Rectal smooth muscle tissue (tissue), 1 donor: ENCODE data around the gene NEURL1.

Source experiments
- H3K27ac ChIP-seq: one replicate; pipeline ENCODE4 v1.7.0; 2013; ENCODE audit warnings: low read depth, low read length, inconsistent platforms
- H3K27me3 ChIP-seq: one replicate; pipeline ENCODE4 v1.7.0; 2013; ENCODE audit warnings: low read length; ENCODE audit not compliant: control insufficient read depth, insufficient read depth
- H3K36me3 ChIP-seq: one replicate; pipeline ENCODE4 v1.7.0; 2013; ENCODE audit warnings: low read length; ENCODE audit not compliant: control insufficient read depth, insufficient read depth
- H3K4me1 ChIP-seq: one replicate; pipeline ENCODE4 v1.7.0; 2013; ENCODE audit warnings: low read length; ENCODE audit not compliant: control insufficient read depth, insufficient read depth
- H3K4me3 ChIP-seq: one replicate; pipeline ENCODE4 v1.7.0; 2013; ENCODE audit warnings: low read length
- H3K9ac ChIP-seq: one replicate; pipeline ENCODE4 v1.7.0; 2013; ENCODE audit warnings: low read length

Gene NEURL1

DNA sequence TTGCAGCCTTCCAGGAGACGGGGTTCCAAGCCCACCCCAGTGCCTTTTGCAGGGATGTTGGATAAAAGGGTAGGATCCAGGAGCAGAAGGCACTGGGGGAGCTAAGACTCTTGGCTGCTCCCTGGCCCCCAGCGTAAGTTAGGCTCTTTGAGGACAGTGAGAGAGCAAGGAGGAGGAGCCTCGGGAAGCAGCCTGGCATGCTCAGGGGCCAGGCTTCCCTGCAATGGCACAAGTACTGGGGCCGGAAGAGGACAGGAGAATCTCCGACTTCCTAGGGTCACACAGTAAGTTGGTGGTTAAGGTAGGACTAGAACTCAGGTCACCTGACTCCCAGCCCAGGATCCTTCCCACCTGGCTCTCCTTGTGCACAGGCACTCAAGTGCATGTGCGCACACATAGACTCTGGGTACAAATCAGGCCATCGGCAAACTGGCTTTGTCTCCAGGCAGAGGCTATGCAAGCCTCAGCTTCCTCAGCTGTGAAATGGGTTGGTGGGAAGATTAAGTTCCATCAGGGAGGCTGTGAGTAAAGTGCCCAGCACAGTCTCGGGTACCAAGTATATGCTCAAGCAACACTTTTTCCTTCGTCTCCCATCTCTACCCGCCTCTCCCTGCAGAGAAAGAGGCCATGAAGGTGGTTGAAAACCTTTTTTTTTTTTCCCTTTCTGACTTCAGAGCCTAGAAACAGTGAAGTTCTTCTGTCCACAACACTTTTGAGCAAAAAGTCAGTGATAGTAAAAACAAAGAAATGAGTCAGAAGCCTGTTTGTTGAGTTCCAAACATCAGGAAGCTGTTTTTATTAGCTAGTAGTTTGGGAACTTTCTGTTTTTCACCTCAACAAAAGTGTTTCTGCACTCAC, 79.1 kb downstream of the NEURL1 start:
- Histone ChIP-seq H3K27me3 (no peaks in the 10 kb centered on the region), H3K4me1 (peaks cover 7% of the 10 kb centered on the region), H3K27ac (no peak overlapping the region), H3K4me3 (no peak overlapping the region), H3K9ac (no peak overlapping the region), H3K36me3 (no peaks in the 10 kb centered on the region)

GRCh38 chr10:103573205-103573487, 79.6 kb downstream of the NEURL1 start:
- Histone ChIP-seq H3K4me3 (no peak overlapping the region), H3K9ac (no peak overlapping the region), H3K4me1 (peaks cover 7% of the 10 kb centered on the region), H3K27ac (no peak overlapping the region), H3K36me3 (no peaks in the 10 kb centered on the region), H3K27me3 (no peaks in the 10 kb centered on the region)

- Histone ChIP-seq H3K36me3 (no peaks in the 10 kb centered on the region), H3K27ac (no peak overlapping the region), H3K9ac (no peak overlapping the region), H3K4me3 (no peak overlapping the region), H3K27me3 (no peaks in the 10 kb centered on the region), H3K4me1 (peaks cover 7% of the 10 kb centered on the region)
These were observed 80.9 kb downstream of the NEURL1 start for GRCh38 chr10:103574097-103575061.

DNA sequence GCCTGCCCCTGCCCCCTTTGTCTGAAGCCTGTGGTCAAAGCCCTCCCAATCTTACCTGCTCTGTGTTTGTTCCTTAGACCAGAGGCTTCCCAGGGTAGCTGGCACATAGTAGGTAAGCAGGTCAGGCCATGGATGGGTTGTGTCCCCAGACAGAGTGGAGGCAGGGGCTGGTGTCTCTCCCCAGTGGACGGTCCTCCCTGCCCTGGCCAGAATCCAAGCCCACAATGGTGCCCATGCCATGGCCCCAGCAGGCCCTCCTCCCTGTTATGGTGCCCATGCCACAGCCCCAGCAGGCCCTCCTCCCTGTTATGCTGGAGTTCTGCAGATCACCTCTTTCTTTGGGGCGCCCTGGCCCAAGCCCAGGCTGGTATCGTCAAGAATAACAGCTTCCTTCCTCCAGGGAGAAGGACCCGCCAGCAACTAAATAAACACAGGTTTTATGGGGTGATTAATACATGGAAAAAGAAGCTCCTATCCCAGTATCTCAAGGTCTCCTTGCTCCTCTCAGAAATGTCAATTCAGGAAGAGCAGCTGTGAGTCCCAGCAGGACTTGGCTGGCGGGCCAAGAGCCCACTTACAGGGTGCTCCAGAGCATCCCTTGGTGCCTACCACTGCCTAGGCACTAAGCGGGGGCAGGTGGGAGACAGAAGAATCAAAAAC, 82.0 kb downstream of the NEURL1 start:
- Histone ChIP-seq H3K9ac (no peak overlapping the region), H3K36me3 (no peaks in the 10 kb centered on the region), H3K27ac (no peak overlapping the region), H3K4me3 (no peak overlapping the region), H3K4me1 (peaks cover 7% of the 10 kb centered on the region), H3K27me3 (no peaks in the 10 kb centered on the region)

GRCh38 chr10:103576076-103576471, 82.6 kb downstream of the NEURL1 start:
- no peak overlapping the region for H3K27ac ChIP-seq
- H3K4me3 ChIP-seq: no peak overlapping the region
- no peak overlapping the region for H3K9ac ChIP-seq
- H3K4me1 ChIP-seq: peaks cover 7% of the 10 kb centered on the region
- H3K27me3 ChIP-seq: no peaks in the 10 kb centered on the region
- no peaks in the 10 kb centered on the region for H3K36me3 ChIP-seq

DNA sequence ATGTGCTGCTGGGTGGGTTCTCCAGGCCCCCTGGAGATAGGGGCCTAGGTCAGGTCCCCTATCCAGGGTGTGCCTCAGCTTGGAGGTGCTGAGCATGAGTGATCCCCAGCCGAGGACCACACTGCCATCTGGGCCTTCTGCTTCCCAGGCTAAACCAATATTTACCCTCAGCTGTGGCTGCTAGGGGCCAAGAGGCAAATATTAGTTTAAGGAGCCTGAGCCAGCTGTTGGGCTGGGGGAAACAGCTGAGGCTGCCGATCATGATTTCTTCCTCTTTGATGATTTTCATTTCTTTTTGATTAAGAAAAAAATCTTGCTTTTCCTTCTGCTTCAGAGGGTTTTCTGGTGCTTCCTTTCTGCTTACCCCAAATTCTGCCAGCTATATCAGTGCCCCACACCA, 83.4 kb downstream of the NEURL1 start:
- H3K4me1 ChIP-seq: peaks cover 7% of the 10 kb centered on the region
- no peaks in the 10 kb centered on the region for H3K36me3 ChIP-seq
- H3K27me3 ChIP-seq: no peaks in the 10 kb centered on the region
- no peak overlapping the region for H3K27ac ChIP-seq
- no peak overlapping the region for H3K9ac ChIP-seq
- no peak overlapping the region for H3K4me3 ChIP-seq

DNA sequence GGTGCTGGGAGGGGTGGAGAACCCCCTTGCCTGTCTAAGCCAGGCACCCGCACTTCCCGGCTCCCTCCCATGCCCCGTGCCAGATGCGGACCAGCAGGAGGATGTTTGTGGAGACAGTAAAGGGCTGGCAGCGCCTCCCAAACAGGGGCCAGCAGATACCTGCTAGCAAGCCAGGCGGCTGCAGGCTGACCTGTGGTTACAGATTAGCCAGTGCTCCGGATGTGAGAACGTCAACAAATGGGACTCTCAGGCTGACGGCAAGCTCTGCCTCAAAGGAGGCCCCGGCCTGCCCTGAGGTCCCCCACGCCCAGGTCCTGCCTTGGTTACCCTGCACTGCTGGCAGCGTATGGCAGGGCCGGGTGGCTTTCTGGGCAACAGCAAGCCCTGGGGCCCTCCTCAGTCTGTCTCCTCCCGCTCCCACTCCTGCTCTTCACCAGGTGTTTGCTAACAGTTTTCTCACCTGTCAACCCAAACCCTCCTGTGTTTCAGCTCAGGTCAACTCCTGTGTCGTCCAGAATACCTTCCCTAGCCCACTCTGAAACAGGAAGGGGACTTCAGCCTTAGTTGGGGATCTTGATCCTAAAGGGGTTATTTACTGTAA, 85.4 kb downstream of the NEURL1 start:
- Histone ChIP-seq H3K4me1 (peaks cover 7% of the 10 kb centered on the region), H3K4me3 (no peak overlapping the region), H3K27ac (no peak overlapping the region), H3K36me3 (no peaks in the 10 kb centered on the region), H3K9ac (no peak overlapping the region), H3K27me3 (no peaks in the 10 kb centered on the region)

- Histone ChIP-seq H3K36me3 (no peaks in the 10 kb centered on the region), H3K4me1 (peaks cover 7% of the 10 kb centered on the region), H3K9ac (no peak overlapping the region), H3K4me3 (no peak overlapping the region), H3K27me3 (no peaks in the 10 kb centered on the region), H3K27ac (no peak overlapping the region)
These were observed 86.5 kb downstream of the NEURL1 start for GRCh38 chr10:103580011-103580410.

- H3K4me3 ChIP-seq: no peak overlapping the region
- no peaks in the 10 kb centered on the region for H3K36me3 ChIP-seq
- no peak overlapping the region for H3K27ac ChIP-seq
- H3K27me3 ChIP-seq: no peaks in the 10 kb centered on the region
- H3K9ac ChIP-seq: no peak overlapping the region
- peaks cover 5% of the 10 kb centered on the region for H3K4me1 ChIP-seq
These were observed 86.9 kb downstream of the NEURL1 start for GRCh38 chr10:103580430-103580829.

DNA sequence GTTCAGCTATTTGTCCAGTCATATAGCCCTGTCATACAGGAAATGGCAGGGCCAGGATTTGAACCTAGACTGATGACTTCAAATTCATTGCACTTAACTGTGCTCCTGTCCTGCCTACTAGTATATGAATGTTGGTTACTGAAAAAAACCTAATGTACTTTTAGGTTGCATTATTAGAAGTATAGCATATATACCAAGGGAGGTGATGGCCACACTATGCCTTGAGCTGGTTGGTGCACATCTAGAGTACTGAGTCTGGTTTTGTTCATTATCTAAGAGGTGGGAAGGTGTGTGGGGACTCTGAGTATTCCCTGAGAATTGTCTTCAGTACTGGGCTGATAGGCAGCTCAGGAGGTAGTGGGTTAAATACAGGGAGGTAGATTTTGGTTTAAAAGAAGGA, 88.0 kb downstream of the NEURL1 start:
- H3K36me3 ChIP-seq: no peaks in the 10 kb centered on the region
- no peaks in the 10 kb centered on the region for H3K27me3 ChIP-seq
- H3K9ac ChIP-seq: no peak overlapping the region
- no peaks in the 10 kb centered on the region for H3K4me1 ChIP-seq
- H3K4me3 ChIP-seq: no peak overlapping the region
- no peak overlapping the region for H3K27ac ChIP-seq

DNA sequence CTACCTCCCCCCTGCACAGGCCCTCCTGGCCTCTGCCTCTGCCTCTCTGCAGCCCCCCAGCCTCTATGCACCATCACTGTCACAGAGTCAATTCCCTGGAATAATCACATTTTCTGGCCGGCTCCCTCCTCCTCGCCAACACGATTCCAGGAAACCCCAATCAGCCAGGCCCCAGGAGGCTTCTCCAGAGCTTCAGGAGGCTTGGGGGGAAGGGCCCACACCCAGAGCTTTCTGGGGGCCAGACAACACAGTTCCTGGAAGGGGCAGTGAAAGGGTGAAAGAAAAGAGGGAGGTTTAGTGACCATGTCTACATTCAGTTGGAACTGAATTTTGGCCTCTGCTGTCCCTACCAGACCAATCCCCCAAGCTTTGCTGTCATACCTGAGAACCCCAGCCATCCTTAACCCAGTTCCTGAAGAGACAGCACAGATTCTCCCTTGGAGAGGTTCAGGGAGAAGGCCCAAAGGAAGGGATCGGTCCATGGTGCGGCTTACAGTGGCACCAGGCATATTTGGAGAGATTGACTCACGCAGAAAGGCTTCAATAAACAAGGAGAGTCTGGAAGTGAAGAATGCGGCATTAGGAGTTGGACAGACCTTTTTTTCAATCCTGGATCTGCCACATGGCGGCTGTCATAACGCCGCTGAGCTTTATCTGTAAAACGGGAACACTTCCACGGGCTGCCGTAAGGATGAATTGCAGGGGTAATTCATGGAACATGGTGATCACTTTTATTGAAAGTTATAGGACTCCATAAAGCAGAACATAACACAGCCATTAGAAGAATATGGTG, 89.0 kb downstream of the NEURL1 start:
- Histone ChIP-seq H3K9ac (no peak overlapping the region), H3K27me3 (no peaks in the 10 kb centered on the region), H3K27ac (no peak overlapping the region), H3K4me3 (no peak overlapping the region), H3K4me1 (no peaks in the 10 kb centered on the region), H3K36me3 (no peaks in the 10 kb centered on the region)
